Body of pancreas (tissue), 4 donors: ENCODE measurements around the gene AP5B1. TPM values are rescaled to one million over a fixed set of nuclear protein-coding genes. Genes with fewer than 3 reads are reported as not detected.
"Not testable (repeated sequence)": the region's sequence is repeated elsewhere in the genome, so short reads cannot be mapped to it uniquely, and the experiment has no call there.

Experiments used
- ATAC-seq: fragments of 150-250 bp; one replicate; pipeline ENCODE4 v1.9.1; 2016
- DNase-seq, 4 donors: peaks; one replicate each; pipeline ENCODE4 v3.0.0-alpha.2; 2019
- H3K27ac ChIP-seq, 4 donors: fragments of 200-600 bp; sonication (generic); 1 replicate in 3 of 4; 2 replicates in 1 of 4; pipeline versions ENCODE4 v1.5.1 to v1.6.1; 2016 to 2019; ENCODE audit warnings: mild to moderate bottlenecking in 1 of 4, mixed read lengths in 1 of 4, moderate library complexity in 1 of 4
- H3K27me3 ChIP-seq, 2 donors: fragments of 200-600 bp; sonication (generic); one replicate each; pipeline ENCODE4 v1.6.0; 2016; ENCODE audit warnings: mild to moderate bottlenecking in 1 of 2
- H3K36me3 ChIP-seq, 2 donors: fragments of 200-600 bp; sonication (generic); replicated peaks in 1 of 2; 2 replicates each; pipeline ENCODE4 v1.5.1; 2016; ENCODE audit warnings: low read depth in 2 of 2; ENCODE audit not compliant: insufficient read depth in 1 of 2
- H3K4me1 ChIP-seq: fragments of 200-600 bp; sonication (generic); one replicate; pipeline ENCODE4 v1.6.0; 2016
- H3K4me3 ChIP-seq, 2 donors: fragments of 200-600 bp; sonication (generic); 1 replicate in 1 of 2; 2 replicates in 1 of 2; pipeline ENCODE4 v1.5.1; 2016 to 2019
- H3K9me3 ChIP-seq, 3 donors: fragments of 200-600 bp; sonication (generic); 1 replicate in 2 of 3; 2 replicates in 1 of 3; pipeline ENCODE4 v1.5.1; 2016
- CTCF ChIP-seq, 7 experiments: fragments of 450-650 bp in 4 of 7; fragments of 200-600 bp in 3 of 7; sonication (generic) in 3 of 7; IDR thresholded peaks; one replicate each; pipeline ENCODE4 v1.5.1; 2016 to 2019; ENCODE audit warnings: antibody characterized with exemption in 7 of 7
- POLR2A ChIP-seq, 3 donors: fragments of 450-650 bp; IDR thresholded peaks; one replicate each; pipeline ENCODE4 v1.6.1; 2016; ENCODE audit warnings: antibody characterized with exemption in 3 of 3, mild to moderate bottlenecking in 2 of 3
- WGBS, 2 donors: methylation state at CpG; one replicate each; pipeline ENCODE4 v1.1.5; 2017; 5-methylcytosine and 5-hydroxymethylcytosine counted together
- intact Hi-C: fragments of 100-400 bp; cut with DNase I; formaldehyde crosslinking; loops from one replicate; pipeline ENCODE4 v1.15.1; 2023
- total RNA-seq, 2 donors: library from RNA; depleted of rRNA; stranded (reverse); fragments of >200 nt; gene quantifications; one replicate each; pipeline ENCODE4 v1.1.0, GENCODE V29; 2016

Gene AP5B1
- total RNA-seq, 2 donors from 2014 or later = 18.2 to 33.9 TPM

GRCh38 chr11:65770951-65771567 is 9.7 kb downstream of the AP5B1 start:
- Histone ChIP-seq H3K36me3 (no peaks in the 10 kb centered on the region), H3K27ac (no peak overlapping the region), H3K27me3 (no peaks in the 10 kb centered on the region), H3K4me3 (no peak overlapping the region), H3K4me1 (peaks cover 27% of the 10 kb centered on the region), H3K9me3 (no peaks in the 10 kb centered on the region)
- TF ChIP-seq POLR2A (IDR thresholded peaks at IDR 0.05) = no peak
- no peak for TF ChIP-seq CTCF (IDR thresholded peaks at IDR 0.05)
- no peak for ATAC-seq
- 89 to 93% methylated on average over 12 of the region's 12 CpGs for WGBS, 2 donors
- intact Hi-C loops = no loop called here
- no peak for DNase-seq

GRCh38 chr11:65767806-65768205 is 13.0 kb downstream of the AP5B1 start:
- H3K27ac ChIP-seq, H3K9me3 ChIP-seq, H3K36me3 ChIP-seq, H3K4me3 ChIP-seq, ATAC-seq, intact Hi-C loops, H3K27me3 ChIP-seq, DNase-seq: not testable (repeated sequence)
- WGBS, 2 donors = 79 to 88% methylated on average over 5 of the region's 5 CpGs
- peaks cover 10% of the 10 kb centered on the region for H3K4me1 ChIP-seq

GRCh38 chr11:65767406-65767805 is 13.4 kb downstream of the AP5B1 start:
- no peak overlapping the region for H3K4me3 ChIP-seq
- H3K9me3 ChIP-seq = no peaks in the 10 kb centered on the region
- no peaks in the 10 kb centered on the region for H3K27me3 ChIP-seq
- H3K36me3 ChIP-seq = no peaks in the 10 kb centered on the region
- no peak for DNase-seq
- H3K27ac ChIP-seq = no peak overlapping the region
- peaks cover 9% of the 10 kb centered on the region for H3K4me1 ChIP-seq
- intact Hi-C loops = no loop called here
- ATAC-seq = no peak
- TF ChIP-seq POLR2A (IDR thresholded peaks at IDR 0.05) (no peak), CTCF (IDR thresholded peaks at IDR 0.05) (no peak)
- 75 to 77% methylated on average over 10 of the region's 10 CpGs for WGBS, 2 donors

GRCh38 chr11:65766535-65766934 is 14.2 kb downstream of the AP5B1 start:
- 62 to 71% methylated on average over 7 of the region's 7 CpGs for WGBS, 2 donors
- no peak for TF ChIP-seq POLR2A (IDR thresholded peaks at IDR 0.05)
- no peak for TF ChIP-seq CTCF (IDR thresholded peaks at IDR 0.05)
- no peaks in the 10 kb centered on the region for H3K27me3 ChIP-seq
- H3K4me3 ChIP-seq = no peak overlapping the region
- no peaks in the 10 kb centered on the region for H3K36me3 ChIP-seq
- H3K4me1 ChIP-seq = peaks cover under 1% of the 10 kb centered on the region
- intact Hi-C loops = no loop called here
- no peaks in the 10 kb centered on the region for H3K9me3 ChIP-seq
- no peak overlapping the region for H3K27ac ChIP-seq
- DNase-seq = no peak
- no peak for ATAC-seq

GRCh38 chr11:65764434-65764833 is 16.3 kb downstream of the AP5B1 start:
- Histone ChIP-seq H3K4me1 (no peaks in the 10 kb centered on the region), H3K27me3 (no peaks in the 10 kb centered on the region), H3K4me3 (no peak overlapping the region), H3K27ac (no peak overlapping the region), H3K36me3 (no peaks in the 10 kb centered on the region), H3K9me3 (no peaks in the 10 kb centered on the region)
- no peak for TF ChIP-seq CTCF (IDR thresholded peaks at IDR 0.05)
- TF ChIP-seq POLR2A (IDR thresholded peaks at IDR 0.05) = no peak
- 44 to 51% methylated on average over 5 of the region's 5 CpGs for WGBS, 2 donors
- intact Hi-C loops = no loop called here
- no peak for ATAC-seq
- DNase-seq = no peak

- intact Hi-C loops, H3K4me3 ChIP-seq, H3K36me3 ChIP-seq, H3K27ac ChIP-seq, H3K4me1 ChIP-seq, H3K9me3 ChIP-seq, DNase-seq, ATAC-seq, H3K27me3 ChIP-seq: not testable (repeated sequence)
- 92% methylated on average over 18 of the region's 29 CpGs; no CpG with 5 or more reads in 1 of the 2 donors for WGBS, 2 donors
These were observed 18.0 kb downstream of the AP5B1 start for GRCh38 chr11:65762816-65763215.

GRCh38 chr11:65762169-65762568 is 18.6 kb downstream of the AP5B1 start:
- H3K27me3 ChIP-seq, H3K27ac ChIP-seq, H3K4me3 ChIP-seq, DNase-seq, H3K4me1 ChIP-seq, H3K36me3 ChIP-seq, H3K9me3 ChIP-seq, intact Hi-C loops, ATAC-seq: not testable (repeated sequence)
- WGBS, 2 donors = 66 to 76% methylated on average over 5 of the region's 5 CpGs
